ENCODE results near the gene JADE3. TPM values are rescaled to one million over a fixed set of nuclear protein-coding genes. Genes with fewer than 3 reads are reported as not detected.

Gene JADE3
- total RNA-seq, 2 experiments from 2014 or later: 0.88 to 1.8 TPM

GRCh38 chrX:47093860-47094259 lies 181.6 kb downstream of the JADE3 start:
- ChIA-PET CTCF (interaction anchor here (1.3 kb wide), 2 partner anchors 63 to 190 kb away, joined by 3 read pairs; no protein-coding TSS in a partner anchor), POLR2A (no interaction called here)

- CTCF ChIA-PET: no interaction called here
- POLR2A ChIA-PET: no interaction called here
Measured at GRCh38 chrX:47097018-47097417, 184.8 kb downstream of the JADE3 start.

- ChIA-PET CTCF (no interaction called here), POLR2A (no interaction called here)
Measured at GRCh38 chrX:47098338-47099094, 186.3 kb downstream of the JADE3 start.

- ChIA-PET CTCF (no interaction called here), POLR2A (no interaction called here)
Measured at GRCh38 chrX:47101206-47101605, 189.0 kb downstream of the JADE3 start.

Other genes with a start within 250 kb of the JADE3 start
- gene SLC9A7, start 153.3 kb upstream of the JADE3 start, total RNA-seq: 10 to 100 TPM; 20.6 to 22.6 TPM
- 1 to 10 TPM; 5.7 to 6.1 TPM for gene RP2, start 75.4 kb upstream of the JADE3 start, total RNA-seq
- not detected for gene RGN, start 166.0 kb downstream of the JADE3 start, total RNA-seq
- 10 to 100 TPM; 92.3 to 97.3 TPM for gene NDUFB11, start 232.3 kb downstream of the JADE3 start, total RNA-seq
- gene RBM10, start 232.8 kb downstream of the JADE3 start, total RNA-seq: 10 to 100 TPM; 67.1 to 68.1 TPM